CD4-positive, alpha-beta T cell (primary cell): Measurements from ENCODE around the gene HDAC7. TPM values are rescaled to one million over a fixed set of nuclear protein-coding genes. Genes with fewer than 3 reads are reported as not detected.

Source experiments
- ATAC-seq: fragments of 200-7000 bp; cut with Tn5 transposase; one replicate; pipeline ENCODE4 v1.10.0; 2022; ENCODE audit warnings: mild to moderate bottlenecking; ENCODE audit not compliant: poor library complexity
- CTCF ChIA-PET: fragments of 350-600 bp; sonication (Branson Sonifier 250); formaldehyde crosslinking; loops from one replicate; lab custom pipeline; 2021; ENCODE audit warnings: antibody characterized with exemption, inconsistent platforms; lab: Charles Lee
- POLR2A ChIA-PET: fragments of 350-600 bp; sonication (Branson Sonifier 250); formaldehyde crosslinking; loops from one replicate; lab custom pipeline; 2021; ENCODE audit warnings: antibody characterized with exemption, inconsistent platforms; lab: Charles Lee
- DNase-seq, 14 experiments: peaks; one replicate each; pipeline ENCODE4 v3.0.0-alpha.2; 2013 to 2020; ENCODE audit warnings: mixed read lengths in 2 of 14
- H3K27ac ChIP-seq, 2 donors: one replicate each; pipeline versions ENCODE4 v1.5.1 to v1.7.0; 2013; ENCODE audit warnings: low read length in 2 of 2, low read depth in 1 of 2, mild to moderate bottlenecking in 1 of 2
- H3K27me3 ChIP-seq, 2 experiments: 1 replicate in 1 of 2; 2 replicates in 1 of 2; pipeline versions ENCODE4 v1.6.1 to v1.7.0; 2013; ENCODE audit warnings: low read length in 2 of 2, control low read depth in 1 of 2, mild to moderate bottlenecking in 1 of 2, moderate library complexity in 1 of 2; ENCODE audit not compliant: insufficient read depth in 2 of 2, control insufficient read depth in 1 of 2
- H3K36me3 ChIP-seq: one replicate; pipeline ENCODE4 v1.6.1; 2013; ENCODE audit warnings: low read length, control low read depth; ENCODE audit not compliant: insufficient read depth
- H3K4me1 ChIP-seq: one replicate; pipeline ENCODE4 v1.6.1; 2013; ENCODE audit warnings: low read length, control low read depth; ENCODE audit not compliant: insufficient read depth
- H3K4me3 ChIP-seq: one replicate; pipeline ENCODE4 v1.5.1; 2013; ENCODE audit warnings: mild to moderate bottlenecking, low read length, moderate library complexity
- H3K9me3 ChIP-seq, 2 experiments: 1 replicate in 1 of 2; 2 replicates in 1 of 2; pipeline versions ENCODE4 v1.6.1 to v1.7.0; 2013; ENCODE audit warnings: low read length in 2 of 2, mild to moderate bottlenecking in 2 of 2, control low read depth in 1 of 2, moderate library complexity in 1 of 2; ENCODE audit not compliant: control insufficient read depth in 1 of 2, insufficient read depth in 1 of 2
- H3K27ac Mint-ChIP-seq: one replicate; pipeline ENCODE4 v1.8.0; 2020; ENCODE audit warnings: mixed read lengths
- H3K27me3 Mint-ChIP-seq: one replicate; pipeline ENCODE4 v1.8.0; 2021; ENCODE audit warnings: mixed read lengths
- H3K36me3 Mint-ChIP-seq: one replicate; pipeline ENCODE4 v1.8.0; 2021; ENCODE audit warnings: low read depth, mixed read lengths
- H3K4me1 Mint-ChIP-seq: one replicate; pipeline ENCODE4 v1.8.0; 2021; ENCODE audit warnings: low read depth, mixed read lengths
- H3K4me3 Mint-ChIP-seq: one replicate; pipeline ENCODE4 v1.8.0; 2020; ENCODE audit warnings: mild to moderate bottlenecking, mixed read lengths
- H3K9me3 Mint-ChIP-seq: one replicate; pipeline ENCODE4 v1.8.0; 2020; ENCODE audit warnings: mixed read lengths
- CTCF ChIP-seq: fragments of 200-600 bp; IDR thresholded peaks from one replicate; pipeline ENCODE4 v1.8.0; 2022; ENCODE audit warnings: antibody characterized with exemption, mild to moderate bottlenecking
- intact Hi-C, 2 experiments: fragments of 100-400 bp; cut with DNase I in 1 of 2; cut with micrococcal nuclease in 1 of 2; formaldehyde crosslinking; loops; one replicate each; pipeline versions ENCODE4 v1.15.1 to v1.9.0; 2023 to 2025; cut with DNase I, micrococcal nuclease
- total RNA-seq, 174 experiments: library from RNA in 2 of 174; stranded (reverse) in 2 of 174; gene quantifications; one replicate each; pipeline ENCODE4 v1.2.3 and lab custom pipeline; 2021 to 2026

The HDAC7 gene
- total RNA-seq, 2 experiments from 2014 or later: 116 to 122 TPM

GRCh38 chr12:47828008-47828975 is 8.6 kb upstream of the HDAC7 start:
- H3K4me1 ChIP-seq: peaks cover 97% of the 10 kb centered on the region
- Mint-ChIP-seq H3K27me3 (no peaks in the 10 kb centered on the region), H3K4me3 (peak overlapping the region; percentile 42), H3K27ac (peak overlapping the region; percentile 81), H3K9me3 (no peaks in the 10 kb centered on the region), H3K4me1 (peaks cover 92% of the 10 kb centered on the region), H3K36me3 (no peaks in the 10 kb centered on the region)
- CTCF ChIA-PET: interaction anchor here (1.0 to 13.5 kb wide), 5 partner anchors 10 to 86 kb away, joined by 3 to 164 read pairs (median 4); partner anchors contain the start of gene HDAC7
- POLR2A ChIA-PET: interaction anchor here (0.5 to 16.4 kb wide), 6 partner anchors 9 to 1407 kb away, joined by 3 to 274 read pairs (median 6); partner anchors contain the start of genes HDAC7 and RPAP3
- H3K27ac ChIP-seq: no peak overlapping the region
- no peaks in the 10 kb centered on the region for H3K9me3 ChIP-seq
- H3K27me3 ChIP-seq: no peaks in the 10 kb centered on the region
- intact Hi-C loops: loop anchor here in 1 of 2 experiments (10.0 kb wide), 1 partner anchor 1613 kb away; no protein-coding TSS in a partner anchor
- ATAC-seq: no peak
- TF ChIP-seq CTCF: no peak
- H3K4me3 ChIP-seq: no peak overlapping the region
- DNase-seq: no peak
- H3K36me3 ChIP-seq: no peaks in the 10 kb centered on the region

DNA sequence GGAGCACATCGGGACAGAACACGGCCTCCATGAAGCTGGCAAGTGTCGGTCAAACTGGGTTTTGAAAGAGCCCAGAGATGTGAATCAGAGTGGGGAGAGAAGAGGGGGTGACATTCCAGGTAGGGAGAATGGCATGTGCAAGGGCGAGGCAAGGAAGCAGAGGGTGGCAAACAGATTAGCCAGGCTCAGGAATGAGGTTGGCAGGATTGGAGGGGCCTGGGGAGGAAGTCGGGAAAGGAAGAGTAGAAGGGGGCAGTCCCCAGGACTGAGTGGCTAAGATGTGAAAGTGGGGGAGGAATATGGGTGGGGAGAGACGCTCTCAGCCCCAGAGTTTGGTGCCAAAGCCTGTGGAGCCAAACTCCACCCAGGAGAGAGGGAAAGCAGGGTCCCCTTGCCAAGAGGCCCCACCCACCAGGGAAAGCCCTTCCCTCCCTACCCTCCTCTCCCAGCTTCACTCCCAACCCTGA is 5.5 kb upstream of the HDAC7 start:
- intact Hi-C loops: loop anchor here (2.0 to 10.0 kb wide), 2 partner anchors 16 to 1610 kb away; no protein-coding TSS in a partner anchor
- Histone ChIP-seq H3K27ac (peak overlapping the region; percentile 70 to 71), H3K9me3 (no peaks in the 10 kb centered on the region), H3K36me3 (no peaks in the 10 kb centered on the region), H3K27me3 (no peaks in the 10 kb centered on the region), H3K4me3 (no peak overlapping the region), H3K4me1 (peaks cover 89% of the 10 kb centered on the region)
- TF ChIP-seq CTCF: no peak
- ATAC-seq (no peak), DNase-seq (no peak)
- H3K36me3 Mint-ChIP-seq: no peaks in the 10 kb centered on the region
- H3K27me3 Mint-ChIP-seq: no peaks in the 10 kb centered on the region
- H3K9me3 Mint-ChIP-seq: no peaks in the 10 kb centered on the region
- H3K4me3 Mint-ChIP-seq: peak overlapping the region; percentile 75
- CTCF ChIA-PET: interaction anchor here (0.9 to 1.7 kb wide), 4 partner anchors 8 to 16 kb away, joined by 3 to 6 read pairs (median 4); no protein-coding TSS in a partner anchor
- H3K4me1 Mint-ChIP-seq: peaks cover 92% of the 10 kb centered on the region
- POLR2A ChIA-PET: interaction anchor here (1.0 to 16.4 kb wide), 5 partner anchors 8 to 58 kb away, joined by 3 to 274 read pairs (median 9); no protein-coding TSS in a partner anchor
- H3K27ac Mint-ChIP-seq: peak overlapping the region; percentile 89

DNA sequence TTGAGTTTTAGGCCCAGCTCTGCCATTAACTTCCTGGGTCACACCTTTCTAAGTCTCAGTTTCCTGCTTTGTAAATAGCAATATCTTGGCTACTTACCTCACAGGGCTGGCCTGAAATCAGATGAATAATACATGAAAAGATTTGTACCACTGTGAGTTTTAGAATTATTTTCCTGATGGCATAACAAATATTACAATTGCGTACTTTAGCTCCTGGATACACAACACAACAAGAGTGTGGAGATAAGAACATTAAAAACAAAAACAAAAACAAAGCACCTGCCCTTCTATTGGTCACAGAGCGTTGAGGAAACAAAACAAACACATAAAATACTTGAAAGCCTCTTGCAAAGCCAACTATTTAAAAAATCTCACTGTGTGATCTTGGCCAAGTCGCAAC is 4.9 kb upstream of the HDAC7 start:
- no peaks in the 10 kb centered on the region for H3K36me3 ChIP-seq
- H3K4me3 ChIP-seq: no peak overlapping the region
- H3K4me3 Mint-ChIP-seq: peak overlapping the region; percentile 75
- no peaks in the 10 kb centered on the region for H3K36me3 Mint-ChIP-seq
- no peak for ATAC-seq
- peaks cover 92% of the 10 kb centered on the region for H3K4me1 Mint-ChIP-seq
- H3K27ac Mint-ChIP-seq: peak overlapping the region; percentile 89
- H3K4me1 ChIP-seq: peaks cover 86% of the 10 kb centered on the region
- H3K9me3 Mint-ChIP-seq: no peaks in the 10 kb centered on the region
- no peak for DNase-seq
- TF ChIP-seq CTCF: no peak
- intact Hi-C loops: loop anchor here (2.0 to 10.0 kb wide), 2 partner anchors 16 to 1610 kb away; no protein-coding TSS in a partner anchor
- H3K27me3 Mint-ChIP-seq: no peaks in the 10 kb centered on the region
- ChIA-PET CTCF (interaction anchor here (0.9 to 1.7 kb wide), 4 partner anchors 9 to 15 kb away, joined by 3 to 6 read pairs (median 4); no protein-coding TSS in a partner anchor), POLR2A (interaction anchor here (0.7 to 16.4 kb wide), 7 partner anchors 9 to 374 kb away, joined by 3 to 274 read pairs (median 5); no protein-coding TSS in a partner anchor)
- H3K27ac ChIP-seq: peak overlapping the region; percentile 70 to 71
- no peaks in the 10 kb centered on the region for H3K9me3 ChIP-seq
- H3K27me3 ChIP-seq: no peaks in the 10 kb centered on the region
